GM19397 (cell line): ENCODE results near the gene FLRT2.

ENCODE experiments used
- ATAC-seq: cut with Tn5 transposase; IDR thresholded peaks from one replicate; pipeline ENCODE4 v1.9.1; 2021; ENCODE audit warnings: mild to moderate bottlenecking, moderate library complexity; ENCODE audit not compliant: unreplicated experiment

The FLRT2 gene

GRCh38 chr14:85528897-85529631, 880 bp upstream of the FLRT2 start:
- no peak for ATAC-seq

- ATAC-seq: no peak
Observed at GRCh38 chr14:85530626-85531025, 682 bp downstream of the FLRT2 start.

- no peak for ATAC-seq
Observed at GRCh38 chr14:85531141-85531586, 1.2 kb downstream of the FLRT2 start.

DNA sequence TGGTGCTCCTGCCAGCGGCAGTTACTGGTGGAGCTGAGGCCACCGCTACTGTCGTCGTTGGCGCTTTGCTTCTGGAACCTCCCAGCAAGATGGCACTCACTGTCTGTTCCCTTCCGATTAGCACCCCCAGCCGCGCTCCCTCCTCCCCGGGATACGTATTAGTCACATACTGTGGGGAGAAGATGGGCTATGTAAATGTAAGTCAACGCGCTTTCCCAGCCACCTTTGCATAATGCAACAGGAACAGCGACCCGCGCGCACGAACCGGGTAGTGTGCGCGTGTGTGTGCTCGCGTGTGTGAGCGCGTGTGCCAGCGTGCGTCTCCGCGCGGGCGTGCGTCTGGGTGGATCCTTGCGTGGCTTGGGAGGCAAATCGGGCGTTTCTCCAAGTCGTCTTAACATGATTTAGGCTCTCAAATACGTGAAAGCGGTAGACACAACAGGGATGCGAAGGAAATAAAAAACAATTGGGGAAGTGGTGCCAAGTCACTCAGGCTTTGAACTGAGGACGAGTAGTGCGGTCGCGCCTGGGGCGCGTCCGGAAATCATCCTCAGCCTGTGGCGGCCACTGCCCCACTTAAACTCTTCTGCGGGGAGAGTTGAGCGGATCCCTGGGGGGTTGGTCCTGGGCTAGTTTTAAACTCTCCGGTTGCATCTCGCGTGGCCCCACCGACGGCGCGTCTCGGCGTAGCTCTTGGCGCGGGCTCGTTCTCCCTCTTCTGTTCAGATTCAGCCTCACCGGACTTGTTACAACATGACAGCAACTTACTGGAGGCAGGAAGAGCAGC, 1.8 kb downstream of the FLRT2 start:
- no peak for ATAC-seq

DNA sequence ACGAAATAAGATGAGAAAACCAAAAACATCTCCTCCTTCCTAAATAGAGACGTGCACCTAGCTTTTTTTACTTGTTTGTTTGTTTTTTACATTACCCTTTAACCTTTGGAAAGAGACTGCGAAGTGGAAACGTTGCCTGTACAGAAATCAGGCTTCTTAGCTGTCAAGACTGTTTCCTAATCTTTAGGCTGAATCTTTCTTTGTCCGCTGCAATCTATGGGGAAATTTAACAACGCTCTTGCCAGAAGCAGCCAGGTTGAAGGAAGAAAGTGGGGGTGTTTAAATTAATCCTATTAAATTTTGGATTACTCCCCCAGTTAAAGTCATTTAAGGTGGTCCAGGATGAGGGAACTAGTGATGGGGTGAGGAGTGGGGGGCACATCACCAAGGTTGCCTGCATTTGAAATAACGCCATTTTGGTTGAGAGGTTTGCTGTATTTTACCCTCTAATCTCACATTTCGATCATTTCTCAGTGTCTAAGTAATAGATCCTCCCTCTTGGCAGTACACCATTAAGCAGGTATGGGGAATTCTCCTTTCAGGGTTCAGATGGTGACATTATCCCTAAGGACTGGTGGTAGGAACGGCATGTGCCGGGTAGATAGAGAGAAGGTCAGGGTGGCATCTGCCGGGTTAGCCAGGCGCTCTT, 2.6 kb downstream of the FLRT2 start:
- no peak for ATAC-seq

- no peak for ATAC-seq
Observed at GRCh38 chr14:85533023-85533860, 3.3 kb downstream of the FLRT2 start.

DNA sequence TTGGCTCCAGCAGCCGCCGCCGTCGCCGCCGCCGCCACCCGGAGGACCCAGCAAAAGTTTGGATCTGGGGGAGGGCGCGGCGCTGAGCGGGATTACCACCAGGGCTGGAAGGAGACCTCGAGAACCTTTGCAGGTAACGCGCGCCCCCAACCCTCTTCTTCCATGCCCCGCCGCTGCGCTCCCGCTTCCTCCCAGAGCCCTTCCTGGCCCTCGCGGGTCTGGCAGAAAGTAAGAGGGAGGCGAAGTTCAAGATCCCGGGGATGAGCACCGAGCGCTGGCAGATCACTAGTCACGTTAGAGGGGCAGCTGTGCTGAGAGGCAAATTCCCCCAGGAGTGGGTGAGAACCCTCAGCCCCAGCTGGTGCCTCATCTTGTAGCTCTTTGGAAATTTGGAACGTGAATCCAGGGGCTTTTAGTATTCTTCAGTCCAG, 3.9 kb downstream of the FLRT2 start:
- no peak for ATAC-seq

- ATAC-seq: no peak
Observed at GRCh38 chr14:85534458-85535293, 4.7 kb downstream of the FLRT2 start.

- ATAC-seq: no peak
Observed at GRCh38 chr14:85535321-85535720, 5.4 kb downstream of the FLRT2 start.

DNA sequence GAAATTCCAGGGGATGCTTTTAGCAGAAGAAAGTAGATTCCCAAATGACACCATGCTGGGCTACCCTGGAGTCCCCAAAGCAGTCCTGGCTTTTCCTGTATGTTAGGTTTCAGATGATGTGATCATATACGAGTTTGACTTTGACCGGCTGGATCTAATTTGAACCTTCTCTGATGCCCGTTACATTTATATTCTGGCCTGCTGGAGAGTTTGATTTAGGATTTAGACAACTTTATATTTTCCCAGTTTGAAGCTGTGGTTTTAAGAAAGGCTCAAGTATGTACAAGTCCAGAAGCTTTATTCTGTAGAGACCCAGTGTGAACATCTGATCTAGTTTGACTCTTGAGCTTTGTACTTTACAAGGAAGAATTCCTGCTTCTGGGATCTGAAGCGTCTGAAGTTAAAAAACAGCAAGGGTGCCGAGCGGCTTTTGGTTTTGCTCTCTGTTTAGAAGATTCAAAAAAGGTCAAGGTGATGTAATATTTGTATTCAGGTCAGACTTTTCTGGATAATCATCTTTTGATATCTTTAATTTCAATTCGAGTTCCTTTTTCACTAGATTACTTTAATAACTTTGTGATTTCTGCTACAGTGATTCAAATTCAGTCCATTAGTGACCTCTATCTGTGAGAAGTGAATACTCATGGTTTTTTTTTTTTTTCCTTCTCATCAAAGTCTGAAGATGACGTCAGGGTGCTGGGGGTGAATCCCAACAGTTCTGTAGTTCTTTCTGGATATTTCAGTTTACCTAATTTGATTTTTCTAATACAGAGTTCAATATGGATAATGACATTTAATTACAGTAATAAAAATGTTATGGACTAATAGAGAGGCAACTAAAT, 6.3 kb downstream of the FLRT2 start:
- ATAC-seq: no peak

GRCh38 chr14:85536833-85537190, 6.9 kb downstream of the FLRT2 start:
- no peak for ATAC-seq

GRCh38 chr14:85537526-85537925, 7.6 kb downstream of the FLRT2 start:
- no peak for ATAC-seq

DNA sequence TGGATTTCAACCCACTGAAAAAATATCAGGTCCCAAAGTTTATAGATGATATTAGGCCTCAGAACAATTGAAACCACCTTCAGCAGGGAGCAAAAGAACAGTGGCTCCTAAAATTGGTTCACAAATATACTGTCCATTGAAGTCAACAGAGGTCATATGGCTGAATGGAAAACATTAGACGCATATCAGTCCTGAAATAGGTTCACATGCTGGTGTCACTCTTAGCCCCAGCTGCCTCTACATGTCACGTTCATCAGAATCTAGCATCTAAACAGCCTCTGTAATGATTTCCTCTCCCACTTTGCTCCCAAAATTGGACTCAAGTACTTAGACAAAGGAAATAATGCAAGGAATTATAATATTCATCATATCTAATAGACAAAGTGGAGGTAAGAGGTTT, 8.7 kb downstream of the FLRT2 start:
- no peak for ATAC-seq

GRCh38 chr14:85539510-85539909, 9.6 kb downstream of the FLRT2 start:
- no peak for ATAC-seq

DNA sequence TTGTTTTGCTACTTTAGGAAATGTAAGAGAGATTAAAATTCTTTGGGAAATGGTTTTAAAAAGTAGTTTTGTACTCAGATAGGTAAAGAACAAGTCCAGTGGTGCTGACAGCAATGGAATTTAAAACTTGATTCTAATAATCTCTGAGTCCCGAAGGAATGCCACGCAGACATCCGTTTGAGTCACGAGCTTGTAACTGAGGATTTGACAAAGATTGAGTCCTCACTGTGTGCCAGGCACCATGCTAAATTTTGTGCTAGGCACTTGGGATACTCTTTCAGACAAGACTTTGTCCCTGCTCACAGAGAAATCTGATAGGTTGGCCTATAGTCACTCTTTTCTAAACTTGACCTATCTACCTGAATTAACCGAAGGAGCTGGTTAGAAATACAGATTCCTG, 12.7 kb downstream of the FLRT2 start:
- ATAC-seq: no peak

- ATAC-seq: no peak
Observed at GRCh38 chr14:85545738-85546137, 15.8 kb downstream of the FLRT2 start.

DNA sequence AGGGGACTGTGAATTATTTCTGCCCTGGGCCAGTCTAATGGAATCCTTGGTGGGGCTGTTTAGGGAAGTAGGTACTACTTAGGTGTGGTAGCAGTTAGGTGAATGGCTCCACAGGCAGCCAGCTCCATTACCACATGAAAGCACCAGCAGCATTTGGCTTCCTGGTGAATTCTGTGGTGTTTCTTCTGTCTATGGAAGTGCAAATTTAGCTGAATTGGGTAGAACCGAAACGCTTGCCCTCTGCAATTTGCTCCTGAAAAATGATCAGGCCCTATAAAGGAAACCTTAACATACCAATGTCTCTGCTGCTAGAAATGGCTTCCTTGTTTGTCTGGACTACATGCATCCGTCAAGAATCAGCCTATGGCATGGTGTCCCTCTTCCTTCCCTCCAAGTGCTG, 16.4 kb downstream of the FLRT2 start:
- ATAC-seq: no peak

DNA sequence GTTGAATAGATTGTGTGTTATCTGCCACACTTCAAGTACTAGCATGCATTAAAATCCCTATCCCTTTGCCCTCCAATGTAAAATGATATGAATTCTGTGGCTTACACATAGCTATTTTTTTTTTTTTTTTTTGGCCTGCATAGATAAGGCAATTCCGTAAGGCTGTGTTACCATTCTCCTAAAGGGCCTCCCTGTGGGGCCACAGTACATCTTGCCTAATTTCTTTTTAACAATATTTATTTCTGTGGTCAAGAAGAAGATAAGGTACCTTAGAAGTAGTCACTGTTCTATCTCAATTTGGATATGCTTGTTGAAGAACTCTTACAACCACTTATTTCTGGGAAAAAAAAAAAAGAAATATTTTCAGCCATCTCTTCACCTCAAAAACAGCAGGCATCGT, 19.8 kb downstream of the FLRT2 start:
- ATAC-seq: no peak

DNA sequence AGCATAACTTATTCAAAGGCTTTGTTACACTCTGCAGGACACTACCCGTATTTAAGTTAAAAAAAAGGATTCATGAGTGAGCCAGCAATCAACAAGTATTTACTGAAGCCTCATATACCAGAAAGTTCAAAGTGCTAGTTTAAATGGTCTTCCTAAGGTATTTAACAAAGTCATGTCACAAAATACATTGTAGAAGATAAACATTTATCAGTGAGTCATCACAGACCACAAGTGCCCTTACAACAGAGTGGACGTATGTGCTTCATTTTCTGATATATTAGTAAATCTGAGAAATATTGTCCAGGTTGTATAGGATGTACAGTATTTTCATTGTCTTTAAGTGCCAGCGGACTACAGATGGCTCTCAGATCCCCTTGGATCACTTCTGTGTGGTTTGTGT, 24.2 kb downstream of the FLRT2 start:
- ATAC-seq: no peak
